Thoracic aorta (tissue), 2 donors: Measurements from ENCODE around the gene SLC39A5. TPM values are rescaled to one million over a fixed set of nuclear protein-coding genes. Genes with fewer than 3 reads are reported as not detected.
A peak's percentile ranks its signal among the peaks of the same experiment; 100 is the strongest.

Experiments used
- ATAC-seq: fragments of 150-250 bp; one replicate; pipeline ENCODE4 v1.8.0; 2017; ENCODE audit warnings: low read depth; ENCODE audit not compliant: insufficient number of reproducible peaks, low FRiP score
- DNase-seq: peaks from one replicate; pipeline ENCODE4 v3.0.0-alpha.2; 2020; ENCODE audit warnings: low spot score
- H3K27ac ChIP-seq, 2 donors: fragments of 200-600 bp; sonication (generic); 1 replicate in 1 of 2; 2 replicates in 1 of 2; pipeline ENCODE4 v1.5.1; 2016; ENCODE audit warnings: mild to moderate bottlenecking in 2 of 2, moderate library complexity in 2 of 2
- H3K27me3 ChIP-seq: fragments of 200-600 bp; sonication (generic); replicated peaks from 2 replicates; pipeline ENCODE4 v1.6.0; 2016; ENCODE audit warnings: mild to moderate bottlenecking; ENCODE audit not compliant: insufficient read depth
- H3K36me3 ChIP-seq: fragments of 200-600 bp; sonication (generic); one replicate; pipeline ENCODE4 v1.5.1; 2016
- H3K4me1 ChIP-seq, 2 donors: fragments of 200-600 bp; sonication (generic); 1 replicate in 1 of 2; 2 replicates in 1 of 2; pipeline versions ENCODE4 v1.5.1 to v1.6.0; 2016; ENCODE audit warnings: low read depth in 2 of 2, mild to moderate bottlenecking in 1 of 2; ENCODE audit not compliant: control insufficient read depth in 1 of 2
- H3K4me3 ChIP-seq: fragments of 200-600 bp; sonication (generic); 2 replicates; pipeline ENCODE4 v1.5.1; 2016; ENCODE audit warnings: mild to moderate bottlenecking
- H3K9me3 ChIP-seq: fragments of 200-600 bp; sonication (generic); 2 replicates; pipeline ENCODE4 v1.5.1; 2016
- CTCF ChIP-seq: fragments of 200-600 bp; sonication (generic); IDR thresholded peaks from one replicate; pipeline ENCODE4 v1.5.1; 2019; ENCODE audit warnings: antibody characterized with exemption
- total RNA-seq, 2 donors: library from RNA; depleted of rRNA; stranded (reverse); fragments of >200 nt; gene quantifications; one replicate each; pipeline versions ENCODE4 v1.1.0 to v1.2.3, GENCODE V29; 2016

Gene SLC39A5
- total RNA-seq, 2 donors from 2014 or later: not detected

- H3K4me3 ChIP-seq: no peak overlapping the region
- no peak for DNase-seq
- no peak for TF ChIP-seq CTCF
- H3K27ac ChIP-seq: no peak overlapping the region
- peaks cover 53% of the 10 kb centered on the region for H3K36me3 ChIP-seq
- H3K27me3 ChIP-seq: no peaks in the 10 kb centered on the region
- ATAC-seq: no peak
- peaks cover 10 to 20% of the 10 kb centered on the region in 2 donors for H3K4me1 ChIP-seq
- no peaks in the 10 kb centered on the region for H3K9me3 ChIP-seq
Measured at GRCh38 chr12:56216461-56216860, 13.4 kb upstream of the SLC39A5 start.

GRCh38 chr12:56219840-56220239 lies 10.0 kb upstream of the SLC39A5 start:
- peak overlapping the region; percentile 86 for H3K4me3 ChIP-seq
- H3K27me3 ChIP-seq: no peaks in the 10 kb centered on the region
- H3K4me1 ChIP-seq: peaks cover 24 to 41% of the 10 kb centered on the region in 2 donors
- DNase-seq (no peak), ATAC-seq (no peak)
- H3K27ac ChIP-seq: peak overlapping the region; percentile 96 to 99
- H3K36me3 ChIP-seq: peaks cover 20% of the 10 kb centered on the region
- no peak for TF ChIP-seq CTCF
- no peaks in the 10 kb centered on the region for H3K9me3 ChIP-seq

- no peak for DNase-seq
- H3K9me3 ChIP-seq: no peaks in the 10 kb centered on the region
- H3K4me3 ChIP-seq: peak overlapping the region; percentile 86
- no peak for ATAC-seq
- no peak for TF ChIP-seq CTCF
- peak overlapping the region; percentile 96 to 99 for H3K27ac ChIP-seq
- H3K27me3 ChIP-seq: no peaks in the 10 kb centered on the region
- H3K36me3 ChIP-seq: peaks cover 11% of the 10 kb centered on the region
- peaks cover 24 to 48% of the 10 kb centered on the region in 2 donors for H3K4me1 ChIP-seq
Measured at GRCh38 chr12:56220611-56221231, 9.1 kb upstream of the SLC39A5 start.

DNA sequence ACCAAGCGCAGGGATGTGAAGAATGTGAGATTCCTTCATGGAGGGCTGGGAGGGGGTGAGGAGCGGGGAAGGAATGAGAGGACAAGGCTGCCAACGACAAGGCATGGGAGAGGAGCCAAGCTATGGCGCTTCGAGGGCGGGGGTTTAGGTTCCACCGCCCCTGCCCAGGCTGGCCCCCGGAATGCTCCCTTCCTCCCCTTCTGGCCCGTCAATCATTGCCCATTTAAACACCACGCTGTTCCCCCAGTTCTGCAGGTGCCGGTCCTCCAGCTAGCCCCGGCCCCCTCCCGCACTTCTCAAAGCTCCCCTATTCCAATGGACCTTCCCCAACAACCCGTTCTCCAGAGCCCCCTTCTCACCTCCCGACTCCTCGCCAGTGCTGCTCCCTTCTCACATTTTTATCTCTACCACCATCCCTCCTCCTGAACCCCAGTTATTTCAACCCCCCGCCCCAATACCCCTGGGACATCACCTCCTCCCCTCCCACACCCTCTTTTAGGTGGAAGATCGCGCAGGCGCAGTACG lies 8.6 kb upstream of the SLC39A5 start:
- H3K27me3 ChIP-seq: no peaks in the 10 kb centered on the region
- H3K36me3 ChIP-seq: peaks cover 5% of the 10 kb centered on the region
- H3K4me3 ChIP-seq: peak overlapping the region; percentile 86
- H3K27ac ChIP-seq: peak overlapping the region; percentile 96 to 99
- H3K4me1 ChIP-seq: peaks cover 24 to 48% of the 10 kb centered on the region in 2 donors
- peak; percentile 45 for ATAC-seq
- no peaks in the 10 kb centered on the region for H3K9me3 ChIP-seq
- peak; percentile 51 for DNase-seq
- no peak for TF ChIP-seq CTCF

GRCh38 chr12:56221757-56222530 lies 7.9 kb upstream of the SLC39A5 start, which contains the start of gene RNF41:
Gene RNF41, minus strand, starts transcription at chr12:56221922. Its CDS starts 7,875 bp downstream, at chr12:56214047.
- Histone ChIP-seq H3K4me3 (peak within 1 kb of the TSS; percentile 86), H3K27me3 (no peaks in the 10 kb centered on the region), H3K36me3 (no peaks in the 10 kb centered on the region), H3K9me3 (no peaks in the 10 kb centered on the region), H3K4me1 (peaks cover 24 to 48% of the 10 kb centered on the region in 2 donors), H3K27ac (peak within 1 kb of the TSS; percentile 96 to 99)
- peak; percentile 91 for DNase-seq
- ATAC-seq: peak; percentile 88
- peak; percentile 28 for TF ChIP-seq CTCF
